IMR-90 (cell line): ENCODE data around the gene UBQLN2.

ENCODE experiments used
- POLR2A ChIP-seq: IDR thresholded peaks from 2 replicates; pipeline ENCODE4 v1.6.1; 2012; ENCODE audit warnings: mild to moderate bottlenecking, low read depth, low read length
- TF ChIP-seq, protein P1 (sequence below): conservative IDR thresholded peaks from 2 replicates; pipeline ENCODE4 v1.5.1; 2012; ENCODE audit warnings: mild to moderate bottlenecking, low read depth, low read length, improper control_type of control experiment

DNA sequence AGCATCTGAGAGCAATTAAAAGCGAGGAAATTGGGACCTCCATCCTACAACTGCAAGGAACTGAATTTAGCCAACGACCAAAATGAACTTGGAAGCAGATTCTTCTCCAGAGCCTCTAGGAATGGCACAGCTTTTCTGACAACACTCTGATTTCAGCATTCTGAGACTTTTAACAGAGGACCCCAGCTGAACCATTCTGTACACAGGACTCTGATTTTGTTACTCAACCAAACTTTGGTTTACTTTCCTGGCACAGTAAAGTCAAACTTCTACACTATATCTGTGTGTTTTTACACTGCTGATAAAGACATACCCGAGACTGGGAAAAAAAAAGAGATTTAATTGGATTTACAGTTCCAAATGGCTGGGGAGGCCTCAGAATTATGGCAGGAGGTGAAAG lies 37.6 kb downstream of the UBQLN2 start:
- TF ChIP-seq POLR2A = no peak
- TF ChIP-seq, protein P1, sequence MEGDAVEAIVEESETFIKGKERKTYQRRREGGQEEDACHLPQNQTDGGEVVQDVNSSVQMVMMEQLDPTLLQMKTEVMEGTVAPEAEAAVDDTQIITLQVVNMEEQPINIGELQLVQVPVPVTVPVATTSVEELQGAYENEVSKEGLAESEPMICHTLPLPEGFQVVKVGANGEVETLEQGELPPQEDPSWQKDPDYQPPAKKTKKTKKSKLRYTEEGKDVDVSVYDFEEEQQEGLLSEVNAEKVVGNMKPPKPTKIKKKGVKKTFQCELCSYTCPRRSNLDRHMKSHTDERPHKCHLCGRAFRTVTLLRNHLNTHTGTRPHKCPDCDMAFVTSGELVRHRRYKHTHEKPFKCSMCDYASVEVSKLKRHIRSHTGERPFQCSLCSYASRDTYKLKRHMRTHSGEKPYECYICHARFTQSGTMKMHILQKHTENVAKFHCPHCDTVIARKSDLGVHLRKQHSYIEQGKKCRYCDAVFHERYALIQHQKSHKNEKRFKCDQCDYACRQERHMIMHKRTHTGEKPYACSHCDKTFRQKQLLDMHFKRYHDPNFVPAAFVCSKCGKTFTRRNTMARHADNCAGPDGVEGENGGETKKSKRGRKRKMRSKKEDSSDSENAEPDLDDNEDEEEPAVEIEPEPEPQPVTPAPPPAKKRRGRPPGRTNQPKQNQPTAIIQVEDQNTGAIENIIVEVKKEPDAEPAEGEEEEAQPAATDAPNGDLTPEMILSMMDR = no peak
